Erythroblast (primary cell): ENCODE data around the gene SECISBP2.

Experiments
- DNase-seq, 2 experiments: peaks; one replicate each; lab custom pipeline; 2025; lab: John Stamatoyannopoulos, UW
- GATA1 ChIP-seq: IDR thresholded peaks from 2 replicates; pipeline ENCODE4 v1.6.1; 2011; ENCODE audit warnings: low read depth, mild to moderate bottlenecking, control low read depth, low read length, moderate library complexity
- POLR2A ChIP-seq: IDR thresholded peaks from 2 replicates; pipeline ENCODE4 v1.6.1; 2011; ENCODE audit warnings: mild to moderate bottlenecking, low read length

SECISBP2 gene

DNA sequence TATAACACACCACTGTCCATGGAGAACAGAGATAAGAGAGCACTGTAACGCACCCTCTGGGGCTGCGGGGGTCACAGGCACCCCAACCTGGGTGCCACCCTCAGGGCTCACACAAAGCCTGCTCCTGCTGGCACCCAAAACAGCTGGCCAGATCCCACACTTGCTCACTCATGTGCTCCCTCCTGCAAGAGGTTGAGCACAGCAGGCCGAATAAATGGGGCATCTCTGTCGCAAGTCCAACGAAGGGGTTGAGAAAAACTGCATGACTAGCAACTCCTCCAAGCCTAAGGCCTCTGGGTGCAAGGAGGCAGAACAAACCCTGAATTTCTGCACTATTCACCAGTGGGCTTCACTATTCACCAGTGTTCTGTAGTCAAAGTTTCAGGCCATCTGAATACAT is 80.3 kb downstream of the SECISBP2 start:
- TF ChIP-seq GATA1: no peak
- no peak for TF ChIP-seq POLR2A
- DNase-seq: no peak

DNA sequence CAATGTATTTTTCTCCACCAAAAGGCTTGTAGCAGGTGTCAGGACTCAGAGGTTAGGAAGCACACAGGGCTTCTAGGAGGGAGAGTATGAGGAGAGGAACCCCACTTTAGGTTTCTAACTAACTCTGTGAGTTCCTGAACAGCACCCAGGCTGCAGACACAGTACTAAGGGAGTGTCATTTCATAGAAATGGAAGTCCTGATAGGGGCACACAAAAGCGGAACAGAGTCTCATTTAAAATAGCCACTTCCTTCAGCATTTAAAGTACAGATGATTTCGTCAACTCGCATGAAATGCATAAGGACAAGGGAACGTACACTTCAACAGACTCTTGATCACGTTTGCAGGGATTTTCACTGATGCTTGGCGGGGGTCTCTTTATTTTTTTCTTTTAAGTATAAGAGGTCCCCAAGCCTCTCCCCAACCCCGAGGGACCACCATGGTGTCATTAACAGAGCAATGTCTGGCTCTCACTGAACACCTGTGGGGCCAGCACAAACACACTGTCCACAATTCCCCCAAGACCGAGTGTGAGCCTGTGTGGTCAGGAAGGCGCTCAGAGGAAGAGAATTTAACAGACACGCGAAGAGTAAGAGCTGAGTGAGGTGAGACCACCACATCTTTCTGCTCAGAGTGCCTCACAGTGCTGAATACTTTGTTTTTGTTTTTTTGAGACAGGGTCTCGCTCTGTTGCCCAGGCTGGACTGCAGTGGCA is 82.3 kb downstream of the SECISBP2 start:
- DNase-seq: no peak
- TF ChIP-seq GATA1 (no peak), POLR2A (no peak)

DNA sequence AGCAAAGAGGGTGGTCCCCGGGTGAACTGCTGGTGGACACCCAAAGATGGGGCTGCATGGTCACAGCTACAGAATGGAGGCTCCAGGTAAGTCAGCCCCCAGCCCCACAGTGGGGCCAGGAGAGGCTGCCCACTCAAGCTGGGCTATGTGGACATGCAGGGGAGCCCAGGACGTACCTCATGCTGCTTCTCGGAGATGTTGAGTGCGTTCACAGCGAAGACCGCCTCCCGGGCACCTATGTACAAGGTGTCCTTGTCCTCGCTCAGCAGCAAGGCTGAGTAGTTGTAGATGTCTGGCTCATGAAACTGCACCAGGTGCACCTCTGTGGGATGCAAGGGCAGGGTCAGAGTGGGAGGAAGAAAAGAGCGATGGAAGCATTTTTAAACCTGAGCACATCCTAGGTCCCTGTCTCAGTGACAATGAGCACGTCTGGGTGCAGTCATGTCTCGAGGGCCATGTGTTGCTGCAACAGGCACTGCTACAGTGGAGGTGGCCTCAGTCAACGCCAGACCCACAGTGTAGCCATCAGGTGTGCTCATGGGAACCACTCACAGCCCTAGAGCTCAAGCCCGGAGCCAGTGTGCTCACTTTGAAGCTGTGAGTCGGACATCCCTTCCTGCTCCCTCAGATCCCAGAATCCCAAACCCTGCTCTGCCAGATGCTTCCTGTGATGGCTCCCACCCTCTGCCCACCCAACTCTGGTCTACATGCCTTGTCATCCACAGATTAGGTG is 84.6 kb downstream of the SECISBP2 start:
- TF ChIP-seq GATA1 (no peak), POLR2A (no peak)
- no peak for DNase-seq

DNA sequence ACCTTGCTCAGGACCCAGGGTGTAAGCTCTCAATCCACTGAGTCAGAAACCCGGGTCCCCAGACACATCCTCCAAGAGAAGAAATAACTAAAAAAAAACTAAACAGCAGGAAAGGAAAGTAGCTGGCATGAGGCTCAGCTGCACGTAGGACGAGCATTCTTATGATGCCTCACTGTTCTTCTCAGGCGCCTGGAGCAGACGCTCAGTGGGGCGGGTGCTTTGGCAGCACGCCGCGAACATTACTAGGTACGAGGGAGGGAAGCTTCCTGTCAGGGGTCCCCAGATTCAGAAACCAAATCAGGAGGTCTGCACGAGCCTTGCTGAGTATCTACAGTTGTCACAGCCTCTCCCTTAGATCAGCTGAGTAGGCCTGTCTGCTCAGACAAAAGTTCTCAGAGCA is 85.8 kb downstream of the SECISBP2 start:
- TF ChIP-seq GATA1 (no peak), POLR2A (no peak)
- DNase-seq: no peak

DNA sequence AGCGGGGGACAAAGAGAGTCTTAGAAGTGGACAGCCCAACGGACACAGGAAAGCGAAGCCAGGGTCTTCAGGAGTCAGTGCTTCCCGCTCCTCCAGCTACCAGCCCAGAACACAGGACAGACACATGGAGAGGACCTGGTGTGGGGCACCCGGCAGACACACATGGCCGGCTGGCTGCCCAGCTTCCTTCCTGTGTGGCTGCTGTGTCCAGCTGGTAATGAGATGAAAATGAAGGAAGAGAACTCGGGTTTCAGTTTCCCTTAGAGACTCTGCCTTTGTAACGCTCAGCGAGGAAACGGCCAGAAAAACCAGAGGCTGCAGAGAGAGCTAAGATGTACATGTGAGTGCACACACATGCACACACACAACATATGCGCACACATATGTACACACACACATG is 87.5 kb downstream of the SECISBP2 start:
- TF ChIP-seq GATA1 (no peak), POLR2A (no peak)
- no peak for DNase-seq

DNA sequence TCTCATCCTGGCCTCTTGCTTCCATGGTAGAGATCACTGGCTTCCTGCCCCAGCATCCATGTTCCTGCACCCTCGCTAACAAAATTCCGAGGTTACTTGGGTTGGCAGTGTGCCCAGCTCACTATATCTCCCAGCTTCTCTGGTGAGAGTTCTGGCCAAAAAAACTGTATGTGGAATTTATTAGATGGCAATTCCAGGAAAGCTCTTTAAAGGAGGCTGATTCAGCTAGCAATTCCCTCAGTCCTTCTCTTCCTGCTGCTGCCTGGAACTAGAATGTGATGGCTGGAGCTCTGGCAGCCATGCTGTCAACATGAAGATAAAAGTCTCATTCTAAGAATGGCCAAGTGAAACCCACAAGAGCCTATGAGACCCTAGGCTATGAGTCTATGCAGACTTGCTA is 88.8 kb downstream of the SECISBP2 start:
- no peak for DNase-seq
- TF ChIP-seq POLR2A (no peak), GATA1 (no peak)

DNA sequence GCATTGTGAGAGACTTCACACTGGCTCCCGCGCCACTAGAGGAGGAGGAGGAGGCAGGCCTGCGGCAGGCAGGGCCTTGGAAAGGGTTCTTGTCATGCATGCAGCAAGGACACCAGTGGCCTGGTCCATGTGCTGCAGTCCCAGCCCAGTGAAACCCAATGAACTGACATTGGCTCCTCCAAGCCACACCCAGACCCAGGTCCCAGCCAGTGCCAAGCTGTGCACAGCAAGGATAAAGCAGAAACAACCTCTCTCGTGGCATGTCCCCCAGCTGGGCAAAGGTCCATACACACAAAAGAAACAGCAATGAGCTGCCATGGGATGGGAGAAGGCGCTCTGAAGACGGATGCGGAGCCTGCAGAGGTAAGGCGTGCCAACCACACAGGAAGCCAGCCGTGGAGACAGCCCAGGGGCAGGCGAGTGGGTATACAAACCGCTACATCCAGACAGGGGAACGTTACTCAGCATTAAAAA is 90.4 kb downstream of the SECISBP2 start:
- TF ChIP-seq POLR2A (peak; percentile 31), GATA1 (no peak)
- DNase-seq: no peak
